Measurements from ENCODE around the gene PRKG1.
"Not testable (repeated sequence)": the region's sequence is repeated elsewhere in the genome, so short reads cannot be mapped to it uniquely, and the experiment has no call there.

PRKG1 gene

GRCh38 chr10:51241461-51241860 lies 167.2 kb downstream of the PRKG1 start:
- no peaks in the 10 kb centered on the region for H3K27me3 Mint-ChIP-seq
- no peak for ATAC-seq (replicated peaks)
- DNase-seq, result no peak
- H3K27ac Mint-ChIP-seq, result no peak overlapping the region
- no peak overlapping the region for H3K4me3 Mint-ChIP-seq
- no peaks in the 10 kb centered on the region for H3K4me1 Mint-ChIP-seq (ENCODE audit: low read depth in 2 of 2)
- H3K9me3 Mint-ChIP-seq, result no peaks in the 10 kb centered on the region
- H3K36me3 Mint-ChIP-seq (ENCODE audit: insufficient read depth), result no peaks in the 10 kb centered on the region

- no peaks in the 10 kb centered on the region for H3K9me3 Mint-ChIP-seq
- H3K4me1 Mint-ChIP-seq (ENCODE audit: low read depth in 2 of 2), result no peaks in the 10 kb centered on the region
- no peak for DNase-seq
- no peaks in the 10 kb centered on the region for H3K27me3 Mint-ChIP-seq
- ATAC-seq (replicated peaks), result no peak
- H3K27ac Mint-ChIP-seq, result no peak overlapping the region
- no peaks in the 10 kb centered on the region for H3K36me3 Mint-ChIP-seq (ENCODE audit: insufficient read depth)
- H3K4me3 Mint-ChIP-seq, result no peak overlapping the region
These were observed 168.1 kb downstream of the PRKG1 start for GRCh38 chr10:51242393-51242792.

DNA sequence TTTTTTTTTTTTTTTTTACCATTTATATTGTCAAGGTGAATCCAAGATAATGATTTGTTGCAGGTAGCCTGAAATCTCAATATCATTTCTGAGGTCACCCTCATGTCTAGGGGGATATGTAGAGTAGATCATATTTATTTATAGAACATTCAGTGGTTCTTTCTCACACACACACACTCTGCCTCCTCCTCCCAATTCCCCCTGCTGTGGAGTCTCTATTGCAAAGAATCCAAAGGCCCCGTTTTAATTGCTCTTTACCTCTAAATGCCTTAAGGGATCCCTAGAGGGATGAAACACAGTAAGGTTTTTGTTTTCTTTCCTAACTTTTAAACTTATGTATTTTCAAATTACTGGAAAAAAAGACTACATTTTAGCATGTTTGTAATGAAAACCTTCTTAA lies 170.0 kb downstream of the PRKG1 start:
- Mint-ChIP-seq H3K9me3 (no peaks in the 10 kb centered on the region), H3K4me1 (ENCODE audit: low read depth in 2 of 2) (no peaks in the 10 kb centered on the region), H3K36me3 (ENCODE audit: insufficient read depth) (no peaks in the 10 kb centered on the region)

GRCh38 chr10:51244748-51245490 lies 170.6 kb downstream of the PRKG1 start:
- H3K36me3 Mint-ChIP-seq (ENCODE audit: insufficient read depth), result no peaks in the 10 kb centered on the region
- DNase-seq (no peak), ATAC-seq (replicated peaks) (no peak)
- H3K27ac Mint-ChIP-seq, result no peak overlapping the region
- no peaks in the 10 kb centered on the region for H3K4me1 Mint-ChIP-seq (ENCODE audit: low read depth in 2 of 2)
- H3K27me3 Mint-ChIP-seq, result no peaks in the 10 kb centered on the region
- no peaks in the 10 kb centered on the region for H3K9me3 Mint-ChIP-seq
- no peak overlapping the region for H3K4me3 Mint-ChIP-seq

More for the DNA sequence above, 170.0 kb downstream of the PRKG1 start:
- Mint-ChIP-seq H3K4me3 (no peak overlapping the region), H3K27ac (no peak overlapping the region), H3K27me3 (no peaks in the 10 kb centered on the region)
- DNase-seq, result no peak
- no peak for ATAC-seq (replicated peaks)

GRCh38 chr10:51246156-51246555 lies 171.9 kb downstream of the PRKG1 start:
- no peaks in the 10 kb centered on the region for H3K4me1 Mint-ChIP-seq (ENCODE audit: low read depth in 2 of 2)
- no peak for ATAC-seq (replicated peaks)
- no peak for DNase-seq
- no peaks in the 10 kb centered on the region for H3K9me3 Mint-ChIP-seq
- no peaks in the 10 kb centered on the region for H3K27me3 Mint-ChIP-seq
- no peaks in the 10 kb centered on the region for H3K36me3 Mint-ChIP-seq (ENCODE audit: insufficient read depth)
- H3K4me3 Mint-ChIP-seq, result no peak overlapping the region
- no peak overlapping the region for H3K27ac Mint-ChIP-seq

DNA sequence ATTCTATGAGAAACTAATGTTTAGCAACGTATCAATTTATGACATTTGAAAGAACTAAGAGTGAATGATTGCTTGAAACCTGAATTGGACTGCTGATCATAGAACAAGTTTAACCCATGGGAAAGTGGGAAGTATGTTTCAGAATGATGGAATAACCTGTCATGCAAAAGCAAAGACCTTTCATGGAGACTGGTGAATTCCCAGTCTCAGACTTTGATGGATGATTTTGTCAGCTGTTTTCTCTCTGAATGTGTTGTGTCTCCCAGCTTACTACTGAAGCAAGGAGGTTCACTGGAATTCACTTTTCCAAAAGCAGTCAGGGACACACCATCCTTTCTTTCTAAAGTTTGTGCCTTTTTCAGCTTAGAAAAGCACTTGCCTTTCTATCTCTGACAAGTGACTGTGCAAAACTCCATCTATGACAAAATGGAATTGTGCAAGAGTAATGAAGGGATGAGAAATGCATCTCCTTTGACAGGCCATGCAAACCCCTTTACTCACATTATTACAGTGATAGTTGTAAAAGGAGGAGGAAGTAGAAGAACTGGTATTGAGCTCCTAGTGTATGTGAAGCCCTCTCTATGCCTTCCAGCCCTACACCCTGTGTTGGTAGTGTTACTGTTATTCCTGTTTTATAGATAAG lies 176.1 kb downstream of the PRKG1 start:
- no peak overlapping the region for H3K27ac Mint-ChIP-seq
- no peak for DNase-seq
- H3K4me1 Mint-ChIP-seq (ENCODE audit: low read depth in 2 of 2), result no peaks in the 10 kb centered on the region
- H3K36me3 Mint-ChIP-seq (ENCODE audit: insufficient read depth), result no peaks in the 10 kb centered on the region
- no peaks in the 10 kb centered on the region for H3K9me3 Mint-ChIP-seq
- no peak for ATAC-seq (replicated peaks)
- H3K4me3 Mint-ChIP-seq, result no peak overlapping the region
- H3K27me3 Mint-ChIP-seq, result no peaks in the 10 kb centered on the region

DNA sequence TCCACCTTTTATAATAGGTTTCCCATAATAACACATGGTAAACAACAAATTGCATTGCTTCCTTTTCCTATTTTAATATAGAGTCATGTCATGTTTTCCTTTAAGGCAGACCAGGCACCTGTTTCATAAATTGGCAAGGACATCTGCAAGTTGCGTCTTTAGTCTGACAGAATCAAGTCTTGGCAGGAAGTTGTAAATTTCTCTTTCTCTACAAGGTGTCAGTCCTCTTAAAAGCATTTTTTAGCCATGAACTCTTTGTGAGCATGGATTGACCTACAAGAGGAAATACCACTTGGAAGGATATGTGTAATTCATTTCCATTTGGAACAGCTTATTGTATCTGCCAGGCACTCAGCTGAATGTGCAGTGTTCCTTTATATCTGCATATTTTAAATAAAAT lies 176.8 kb downstream of the PRKG1 start:
- no peak overlapping the region for H3K27ac Mint-ChIP-seq
- ATAC-seq (replicated peaks), result no peak
- H3K27me3 Mint-ChIP-seq, result no peaks in the 10 kb centered on the region
- H3K36me3 Mint-ChIP-seq (ENCODE audit: insufficient read depth), result no peaks in the 10 kb centered on the region
- H3K4me3 Mint-ChIP-seq, result no peak overlapping the region
- DNase-seq, result no peak
- H3K9me3 Mint-ChIP-seq, result no peaks in the 10 kb centered on the region
- no peaks in the 10 kb centered on the region for H3K4me1 Mint-ChIP-seq (ENCODE audit: low read depth in 2 of 2)

GRCh38 chr10:51255381-51255780 lies 181.1 kb downstream of the PRKG1 start:
- H3K9me3 Mint-ChIP-seq, result no peaks in the 10 kb centered on the region
- H3K27ac Mint-ChIP-seq, result no peak overlapping the region
- H3K27me3 Mint-ChIP-seq, result no peaks in the 10 kb centered on the region
- H3K4me1 Mint-ChIP-seq (ENCODE audit: low read depth in 2 of 2), result no peaks in the 10 kb centered on the region
- ATAC-seq (replicated peaks) (no peak), DNase-seq (no peak)
- H3K4me3 Mint-ChIP-seq, result no peak overlapping the region
- H3K36me3 Mint-ChIP-seq (ENCODE audit: insufficient read depth), result no peaks in the 10 kb centered on the region

DNA sequence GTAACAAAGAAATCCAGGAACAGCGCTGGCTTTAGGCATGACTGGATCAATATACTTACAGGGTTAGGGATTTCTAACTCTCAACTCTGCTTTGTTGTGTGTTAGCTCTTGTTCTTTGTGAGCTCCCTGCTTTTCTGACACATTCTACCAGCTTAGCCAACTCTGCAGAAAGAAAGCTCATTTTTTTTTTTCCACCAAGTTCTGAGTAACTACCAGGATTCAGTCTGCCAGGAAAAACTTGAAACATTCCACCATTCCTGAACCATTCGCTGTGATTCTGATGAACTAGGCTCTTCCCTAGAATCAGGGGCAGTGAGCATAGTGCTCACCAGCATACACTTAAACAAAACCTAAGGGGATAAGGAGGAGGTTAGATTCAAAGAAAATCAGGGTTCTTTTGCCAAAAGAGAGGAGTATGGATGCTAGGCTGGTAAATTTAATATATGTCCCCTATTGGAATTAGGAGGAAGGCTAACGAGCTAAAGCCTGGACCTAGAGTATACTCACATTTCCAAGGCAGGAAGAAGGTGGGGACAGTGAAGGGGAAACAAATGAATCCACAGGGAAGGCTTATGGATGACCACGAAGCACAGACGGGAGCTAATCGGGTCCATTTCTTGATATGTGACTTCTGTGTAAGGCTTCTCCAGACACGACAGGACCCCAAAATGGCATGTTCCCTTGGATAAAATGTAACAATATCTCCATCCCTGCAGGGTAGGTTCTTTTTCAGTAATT lies 183.4 kb downstream of the PRKG1 start:
- Mint-ChIP-seq H3K4me1 (ENCODE audit: low read depth in 2 of 2) (no peaks in the 10 kb centered on the region), H3K36me3 (ENCODE audit: insufficient read depth) (no peaks in the 10 kb centered on the region), H3K9me3 (no peaks in the 10 kb centered on the region), H3K27me3 (no peaks in the 10 kb centered on the region), H3K27ac (no peak overlapping the region), H3K4me3 (no peak overlapping the region)
- ATAC-seq (replicated peaks), result no peak
- no peak for DNase-seq

DNA sequence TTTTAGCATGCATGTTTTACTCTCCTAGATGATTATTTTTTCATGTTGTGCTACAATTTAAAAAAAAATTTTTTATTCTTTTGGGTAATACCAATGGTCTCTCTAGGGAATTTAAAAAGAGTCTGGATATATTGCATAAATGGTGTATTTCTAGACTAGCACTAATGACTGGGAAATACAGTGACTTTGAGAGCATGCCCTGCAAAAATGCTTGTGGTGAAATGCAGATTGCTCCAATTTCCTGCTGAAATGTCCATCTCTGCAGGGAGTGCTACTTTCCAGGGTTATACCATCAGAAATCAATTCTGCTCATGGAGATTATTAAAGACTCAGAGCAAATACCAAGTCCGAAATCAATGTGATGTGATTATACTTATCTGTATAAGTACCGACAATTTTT lies 186.1 kb downstream of the PRKG1 start:
- DNase-seq, result no peak
- Mint-ChIP-seq H3K27ac (no peak overlapping the region), H3K4me1 (ENCODE audit: low read depth in 2 of 2) (no peaks in the 10 kb centered on the region), H3K27me3 (no peaks in the 10 kb centered on the region), H3K4me3 (no peak overlapping the region), H3K9me3 (no peaks in the 10 kb centered on the region), H3K36me3 (ENCODE audit: insufficient read depth) (no peaks in the 10 kb centered on the region)
- ATAC-seq (replicated peaks), result no peak

DNA sequence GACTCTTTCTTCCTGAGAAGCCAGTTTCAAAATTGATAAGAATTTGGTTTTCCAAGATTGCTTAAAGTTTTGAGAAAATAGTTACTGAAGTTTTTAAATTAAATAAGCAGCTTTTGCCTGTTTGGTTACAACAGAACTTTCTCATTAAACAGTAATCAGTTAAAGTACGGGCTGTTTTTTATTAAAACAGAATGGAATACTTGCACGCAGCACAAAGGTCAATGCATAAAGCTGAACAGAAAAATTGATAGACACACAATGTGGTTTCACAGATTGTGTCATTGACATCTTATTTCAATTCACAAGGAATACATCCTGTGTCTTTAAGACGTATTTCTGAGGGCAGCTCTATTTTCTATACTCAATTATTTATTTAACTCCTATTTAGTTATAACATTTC lies 192.2 kb downstream of the PRKG1 start:
- no peaks in the 10 kb centered on the region for H3K9me3 Mint-ChIP-seq
- no peak overlapping the region for H3K4me3 Mint-ChIP-seq
- no peak for ATAC-seq (replicated peaks)

GRCh38 chr10:51267980-51268570 lies 193.8 kb downstream of the PRKG1 start:
- not testable (repeated sequence) for H3K27me3 Mint-ChIP-seq, H3K27ac Mint-ChIP-seq, H3K4me3 Mint-ChIP-seq

More for the DNA sequence above, 192.2 kb downstream of the PRKG1 start:
- no peaks in the 10 kb centered on the region for H3K4me1 Mint-ChIP-seq (ENCODE audit: low read depth in 2 of 2)
- H3K27ac Mint-ChIP-seq, result no peak overlapping the region
- DNase-seq, result no peak
- no peaks in the 10 kb centered on the region for H3K36me3 Mint-ChIP-seq (ENCODE audit: insufficient read depth)
- H3K27me3 Mint-ChIP-seq, result peaks cover 0 to 6% of the 10 kb centered on the region in 2 donors

GRCh38 chr10:51269821-51270220 lies 195.5 kb downstream of the PRKG1 start:
- no peaks in the 10 kb centered on the region for H3K4me1 Mint-ChIP-seq (ENCODE audit: low read depth in 2 of 2)
- no peak for ATAC-seq (replicated peaks)
- H3K27me3 Mint-ChIP-seq, result peaks cover 0 to 6% of the 10 kb centered on the region in 2 donors
- no peak overlapping the region for H3K4me3 Mint-ChIP-seq
- DNase-seq, result no peak
- H3K27ac Mint-ChIP-seq, result no peak overlapping the region
- peaks cover 0 to 6% of the 10 kb centered on the region in 2 donors for H3K9me3 Mint-ChIP-seq
- no peaks in the 10 kb centered on the region for H3K36me3 Mint-ChIP-seq (ENCODE audit: insufficient read depth)

More at GRCh38 chr10:51267980-51268570, 193.8 kb downstream of the PRKG1 start:
- H3K9me3 Mint-ChIP-seq; ATAC-seq (replicated peaks); DNase-seq; H3K4me1 Mint-ChIP-seq (ENCODE audit: low read depth in 2 of 2); H3K36me3 Mint-ChIP-seq (ENCODE audit: insufficient read depth): not testable (repeated sequence)

Measured in effector memory CD8-positive, alpha-beta T cell (primary cell).